Left ventricle myocardium inferior (tissue), 1 donor: ENCODE results near the gene MAP4K3. TPM values are rescaled to one million over a fixed set of nuclear protein-coding genes. Genes with fewer than 3 reads are reported as not detected.

Experiments used
- DNase-seq: peaks from one replicate; pipeline ENCODE4 v3.0.0-alpha.2; 2020
- H3K27ac ChIP-seq: fragments of 200-600 bp; replicated peaks from 2 replicates; pipeline ENCODE4 v1.8.0; 2021
- H3K27me3 ChIP-seq: fragments of 200-600 bp; 2 replicates; pipeline ENCODE4 v1.8.0; 2021; ENCODE audit warnings: low read depth
- H3K36me3 ChIP-seq: fragments of 200-600 bp; 2 replicates; pipeline ENCODE4 v1.8.0; 2021
- H3K4me1 ChIP-seq: fragments of 200-600 bp; 2 replicates; pipeline ENCODE4 v1.8.0; 2021
- H3K4me3 ChIP-seq: fragments of 200-600 bp; 2 replicates; pipeline ENCODE4 v1.8.0; 2021; ENCODE audit warnings: mild to moderate bottlenecking, moderate library complexity
- H3K9me3 ChIP-seq: fragments of 200-600 bp; replicated peaks from 2 replicates; pipeline ENCODE4 v1.8.0; 2021
- intact Hi-C: fragments of 100-400 bp; cut with micrococcal nuclease; formaldehyde crosslinking; loops from one replicate; pipeline ENCODE4 v1.11.0; 2022
- total RNA-seq: library from RNA; stranded (reverse); fragmentation: NEBNext Ultra II Directional; extraction: Animal tissue kit (Norgen Biotek cat#: 25700); gene quantifications from one replicate; pipeline ENCODE4 v1.2.1, GENCODE V29; 2021
- TF ChIP-seq, protein P1 (sequence below): fragments of 200-600 bp; IDR thresholded peaks from 2 replicates; pipeline ENCODE4 v1.8.0; 2021; ENCODE audit warnings: antibody characterized with exemption, mild to moderate bottlenecking, borderline replicate concordance
- donor health status: DM: no; HTN: yes; CAD: no; lungs with severe emphysema.

Gene MAP4K3
- total RNA-seq, 1 donor from 2014 or later = 37.1 TPM

- no peaks in the 10 kb centered on the region for H3K27me3 ChIP-seq
- no peak overlapping the region for H3K4me3 ChIP-seq
- no peak for DNase-seq
- peaks cover 3% of the 10 kb centered on the region for H3K36me3 ChIP-seq
- H3K9me3 ChIP-seq = no peaks in the 10 kb centered on the region
- TF ChIP-seq, protein P1, sequence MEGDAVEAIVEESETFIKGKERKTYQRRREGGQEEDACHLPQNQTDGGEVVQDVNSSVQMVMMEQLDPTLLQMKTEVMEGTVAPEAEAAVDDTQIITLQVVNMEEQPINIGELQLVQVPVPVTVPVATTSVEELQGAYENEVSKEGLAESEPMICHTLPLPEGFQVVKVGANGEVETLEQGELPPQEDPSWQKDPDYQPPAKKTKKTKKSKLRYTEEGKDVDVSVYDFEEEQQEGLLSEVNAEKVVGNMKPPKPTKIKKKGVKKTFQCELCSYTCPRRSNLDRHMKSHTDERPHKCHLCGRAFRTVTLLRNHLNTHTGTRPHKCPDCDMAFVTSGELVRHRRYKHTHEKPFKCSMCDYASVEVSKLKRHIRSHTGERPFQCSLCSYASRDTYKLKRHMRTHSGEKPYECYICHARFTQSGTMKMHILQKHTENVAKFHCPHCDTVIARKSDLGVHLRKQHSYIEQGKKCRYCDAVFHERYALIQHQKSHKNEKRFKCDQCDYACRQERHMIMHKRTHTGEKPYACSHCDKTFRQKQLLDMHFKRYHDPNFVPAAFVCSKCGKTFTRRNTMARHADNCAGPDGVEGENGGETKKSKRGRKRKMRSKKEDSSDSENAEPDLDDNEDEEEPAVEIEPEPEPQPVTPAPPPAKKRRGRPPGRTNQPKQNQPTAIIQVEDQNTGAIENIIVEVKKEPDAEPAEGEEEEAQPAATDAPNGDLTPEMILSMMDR = no peak
- intact Hi-C loops = no loop called here
- H3K4me1 ChIP-seq = peaks cover 42% of the 10 kb centered on the region
- peak overlapping the region; percentile 77 for H3K27ac ChIP-seq
Measured at GRCh38 chr2:39470580-39470979, 33.5 kb upstream of the MAP4K3 start.

DNA sequence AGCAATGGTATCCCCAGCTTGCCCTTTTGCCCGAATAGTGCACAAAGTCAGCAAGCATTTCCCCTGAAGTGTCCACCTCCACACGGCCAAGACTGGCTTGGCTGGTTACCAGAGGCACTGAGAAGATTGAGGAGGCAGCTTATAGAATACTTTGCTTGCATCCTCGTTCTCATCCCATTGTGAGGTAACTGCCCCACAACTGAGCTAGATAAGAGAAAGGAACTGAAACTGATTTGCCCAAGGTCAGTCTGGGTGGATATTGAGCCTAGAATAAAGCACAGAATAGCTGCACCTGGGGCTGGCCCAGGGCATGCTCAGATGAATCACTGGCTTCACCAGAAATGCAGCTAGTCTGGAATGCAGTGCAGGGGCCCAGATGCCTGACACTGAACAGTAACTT is 32.7 kb upstream of the MAP4K3 start:
- H3K9me3 ChIP-seq = no peaks in the 10 kb centered on the region
- peaks cover 2% of the 10 kb centered on the region for H3K36me3 ChIP-seq
- H3K27ac ChIP-seq = peak overlapping the region; percentile 77
- peak overlapping the region; percentile 33 for H3K4me3 ChIP-seq
- H3K4me1 ChIP-seq = peaks cover 42% of the 10 kb centered on the region
- TF ChIP-seq, protein P1 = no peak
- H3K27me3 ChIP-seq = no peaks in the 10 kb centered on the region
- intact Hi-C loops = no loop called here
- DNase-seq = no peak

- Histone ChIP-seq H3K36me3 (no peaks in the 10 kb centered on the region), H3K4me3 (no peak overlapping the region), H3K27ac (peak overlapping the region; percentile 77), H3K27me3 (no peaks in the 10 kb centered on the region), H3K9me3 (no peaks in the 10 kb centered on the region), H3K4me1 (peaks cover 44% of the 10 kb centered on the region)
- intact Hi-C loops = no loop called here
- TF ChIP-seq, protein P1 = no peak
- no peak for DNase-seq
Measured at GRCh38 chr2:39468579-39469451, 31.7 kb upstream of the MAP4K3 start.

- intact Hi-C loops = no loop called here
Measured at GRCh38 chr2:39466311-39466710, 29.2 kb upstream of the MAP4K3 start.

GRCh38 chr2:39464864-39465263 is 27.8 kb upstream of the MAP4K3 start:
- DNase-seq = no peak
- no peaks in the 10 kb centered on the region for H3K9me3 ChIP-seq
- no peaks in the 10 kb centered on the region for H3K27me3 ChIP-seq
- peaks cover 7% of the 10 kb centered on the region for H3K36me3 ChIP-seq
- H3K4me1 ChIP-seq = peaks cover 28% of the 10 kb centered on the region
- no peak overlapping the region for H3K4me3 ChIP-seq
- TF ChIP-seq, protein P1 = no peak
- intact Hi-C loops = no loop called here
- peak overlapping the region; percentile 7 for H3K27ac ChIP-seq

More at GRCh38 chr2:39466311-39466710, 29.2 kb upstream of the MAP4K3 start:
- Histone ChIP-seq H3K27ac (no peak overlapping the region), H3K36me3 (no peaks in the 10 kb centered on the region), H3K27me3 (no peaks in the 10 kb centered on the region), H3K4me3 (no peak overlapping the region), H3K9me3 (no peaks in the 10 kb centered on the region), H3K4me1 (peaks cover 42% of the 10 kb centered on the region)
- DNase-seq = no peak
- TF ChIP-seq, protein P1 = no peak
